Parathyroid adenoma (tissue), 2 donors: ENCODE data around the gene FRS3.

Experiments used
- H2AFZ ChIP-seq: fragments of 300-600 bp; sonication (generic); one replicate; pipeline ENCODE4 v1.7.0; 2017; ENCODE audit warnings: antibody characterized with exemption, mild to moderate bottlenecking
- H3K27ac ChIP-seq: fragments of 300-600 bp; sonication (generic); one replicate; pipeline ENCODE4 v1.7.0; 2017
- H3K27me3 ChIP-seq: fragments of 300-600 bp; sonication (generic); one replicate; pipeline ENCODE4 v1.7.0; 2017; ENCODE audit warnings: low read length; ENCODE audit not compliant: control insufficient read depth, insufficient read depth
- H3K36me3 ChIP-seq: fragments of 300-600 bp; sonication (generic); one replicate; pipeline ENCODE4 v1.7.0; 2017; ENCODE audit warnings: low read length; ENCODE audit not compliant: control insufficient read depth, insufficient read depth
- H3K4me1 ChIP-seq: fragments of 300-600 bp; sonication (generic); one replicate; pipeline ENCODE4 v1.7.0; 2017; ENCODE audit warnings: control low read depth
- H3K4me2 ChIP-seq: fragments of 300-600 bp; sonication (generic); one replicate; pipeline ENCODE4 v1.7.0; 2017; ENCODE audit warnings: low read length
- H3K4me3 ChIP-seq: fragments of 300-600 bp; sonication (generic); one replicate; pipeline ENCODE4 v1.7.0; 2017; ENCODE audit warnings: low read depth, low read length
- H3K79me2 ChIP-seq: fragments of 300-600 bp; sonication (generic); one replicate; pipeline ENCODE4 v1.7.0; 2017; ENCODE audit warnings: control low read depth
- H3K9ac ChIP-seq: fragments of 300-600 bp; sonication (generic); one replicate; pipeline ENCODE4 v1.7.0; 2017; ENCODE audit warnings: mild to moderate bottlenecking
- H3K9me3 ChIP-seq: fragments of 300-600 bp; sonication (generic); one replicate; pipeline ENCODE4 v1.7.0; 2017; ENCODE audit warnings: low read length; ENCODE audit not compliant: control insufficient read depth
- TF ChIP-seq, protein P1 (sequence below): fragments of 300-600 bp; sonication (generic); IDR thresholded peaks from one replicate; pipeline ENCODE4 v1.7.0; 2017; ENCODE audit warnings: antibody characterized with exemption, mild to moderate bottlenecking
- donor health status: primary hyperparathyroidism.

The FRS3 gene

DNA sequence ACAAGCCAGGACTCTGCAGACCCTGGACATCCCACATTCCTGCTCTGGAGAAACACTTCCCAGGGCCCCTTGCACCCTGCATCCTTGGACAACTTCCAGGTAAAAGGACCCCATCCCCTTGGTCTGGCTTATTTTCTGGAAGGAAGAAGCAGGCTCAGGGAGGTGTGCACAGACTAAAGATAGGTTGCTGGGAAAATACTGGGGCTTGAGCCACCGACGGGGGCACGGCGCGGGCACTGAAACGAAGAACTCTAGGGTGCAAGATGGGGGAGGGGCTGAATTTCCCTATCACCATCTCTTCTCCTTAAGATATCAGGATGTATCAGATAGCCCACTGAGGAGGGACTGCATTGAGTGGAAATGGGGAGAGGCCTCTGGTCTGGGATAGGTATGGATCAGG is 805 bp downstream of the FRS3 start:
- H2AFZ ChIP-seq = peak overlapping the region; percentile 65
- H3K79me2 ChIP-seq = no peaks in the 10 kb centered on the region
- peak overlapping the region; percentile 62 for H3K4me3 ChIP-seq
- no peaks in the 10 kb centered on the region for H3K9me3 ChIP-seq
- H3K27ac ChIP-seq = no peak overlapping the region
- H3K27me3 ChIP-seq = no peaks in the 10 kb centered on the region
- H3K4me2 ChIP-seq = peak overlapping the region; percentile 86
- peaks cover 12% of the 10 kb centered on the region for H3K4me1 ChIP-seq
- no peaks in the 10 kb centered on the region for H3K36me3 ChIP-seq
- TF ChIP-seq, protein P1, sequence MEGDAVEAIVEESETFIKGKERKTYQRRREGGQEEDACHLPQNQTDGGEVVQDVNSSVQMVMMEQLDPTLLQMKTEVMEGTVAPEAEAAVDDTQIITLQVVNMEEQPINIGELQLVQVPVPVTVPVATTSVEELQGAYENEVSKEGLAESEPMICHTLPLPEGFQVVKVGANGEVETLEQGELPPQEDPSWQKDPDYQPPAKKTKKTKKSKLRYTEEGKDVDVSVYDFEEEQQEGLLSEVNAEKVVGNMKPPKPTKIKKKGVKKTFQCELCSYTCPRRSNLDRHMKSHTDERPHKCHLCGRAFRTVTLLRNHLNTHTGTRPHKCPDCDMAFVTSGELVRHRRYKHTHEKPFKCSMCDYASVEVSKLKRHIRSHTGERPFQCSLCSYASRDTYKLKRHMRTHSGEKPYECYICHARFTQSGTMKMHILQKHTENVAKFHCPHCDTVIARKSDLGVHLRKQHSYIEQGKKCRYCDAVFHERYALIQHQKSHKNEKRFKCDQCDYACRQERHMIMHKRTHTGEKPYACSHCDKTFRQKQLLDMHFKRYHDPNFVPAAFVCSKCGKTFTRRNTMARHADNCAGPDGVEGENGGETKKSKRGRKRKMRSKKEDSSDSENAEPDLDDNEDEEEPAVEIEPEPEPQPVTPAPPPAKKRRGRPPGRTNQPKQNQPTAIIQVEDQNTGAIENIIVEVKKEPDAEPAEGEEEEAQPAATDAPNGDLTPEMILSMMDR = no peak
- H3K9ac ChIP-seq = no peak overlapping the region

DNA sequence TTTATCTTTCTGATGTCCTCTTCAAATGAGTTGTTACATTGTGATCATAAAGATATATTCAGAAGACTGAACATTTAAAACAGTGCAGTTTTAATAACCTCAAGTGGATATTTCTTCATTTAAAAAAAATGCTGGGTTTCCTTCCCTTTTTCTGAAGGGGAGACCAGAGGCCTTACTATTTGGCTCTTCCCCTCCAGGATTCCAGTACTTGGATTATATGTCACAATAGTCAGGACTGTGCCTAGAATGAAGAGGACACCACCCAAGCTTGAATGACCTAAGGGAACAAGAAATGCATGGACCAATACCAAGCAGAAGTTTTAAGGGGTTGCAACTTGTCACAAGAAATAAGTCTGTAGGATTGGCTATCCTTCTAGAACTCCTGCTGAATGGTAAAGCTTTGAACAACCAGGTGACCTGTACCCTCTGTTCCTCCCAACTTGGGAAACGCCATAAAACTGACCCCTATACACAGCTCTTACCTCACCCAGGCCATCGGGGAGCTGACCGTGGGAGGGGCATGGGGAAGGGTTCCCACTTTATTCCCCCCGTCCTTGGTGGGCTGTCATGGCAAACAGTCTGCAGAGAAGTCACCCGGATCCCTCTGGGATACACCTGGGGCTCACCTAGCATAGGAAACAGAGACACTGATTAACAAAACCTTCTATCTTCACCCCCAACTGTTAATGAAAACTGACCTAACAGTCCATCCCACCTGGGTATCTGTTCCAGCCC is 2.0 kb downstream of the FRS3 start:
- TF ChIP-seq, protein P1 = no peak
- Histone ChIP-seq H3K36me3 (no peaks in the 10 kb centered on the region), H3K27ac (no peak overlapping the region), H3K4me3 (no peak overlapping the region), H3K4me2 (no peak overlapping the region), H3K4me1 (peaks cover 12% of the 10 kb centered on the region), H3K9me3 (no peaks in the 10 kb centered on the region), H3K9ac (no peak overlapping the region), H3K27me3 (no peaks in the 10 kb centered on the region), H3K79me2 (no peaks in the 10 kb centered on the region), H2AFZ (no peak overlapping the region)

DNA sequence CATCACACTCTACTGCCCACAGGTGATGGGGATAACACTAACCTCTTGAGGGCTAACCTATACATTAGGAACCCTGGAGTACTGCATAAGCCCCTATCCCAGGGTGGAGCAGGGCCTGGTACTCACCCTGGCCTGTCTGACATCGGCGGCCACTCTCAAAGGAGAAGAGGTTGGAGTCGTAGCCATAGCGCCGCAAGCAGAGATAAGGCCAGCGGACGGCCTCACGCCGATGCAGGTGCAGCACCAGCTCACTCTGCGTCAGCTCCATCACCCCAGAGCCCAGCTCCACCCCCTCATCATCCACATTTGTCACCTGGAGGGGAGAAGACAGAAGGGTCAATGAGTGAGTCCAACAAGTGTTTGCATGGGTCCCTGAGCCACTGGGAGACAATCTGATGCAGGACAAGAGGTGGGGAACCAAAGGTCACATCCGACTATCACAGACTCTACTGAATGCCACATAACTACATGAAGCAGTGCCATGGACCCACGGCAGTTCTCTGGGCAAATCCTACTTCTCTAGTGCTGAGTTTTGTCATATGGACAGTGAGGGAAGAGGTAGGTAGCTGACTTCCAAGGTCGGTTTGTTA is 4.3 kb downstream of the FRS3 start:
- Histone ChIP-seq H3K9me3 (no peaks in the 10 kb centered on the region), H2AFZ (no peak overlapping the region), H3K4me2 (no peak overlapping the region), H3K27ac (no peak overlapping the region), H3K27me3 (no peaks in the 10 kb centered on the region), H3K4me3 (no peak overlapping the region), H3K4me1 (peaks cover 4% of the 10 kb centered on the region), H3K36me3 (no peaks in the 10 kb centered on the region), H3K79me2 (no peaks in the 10 kb centered on the region), H3K9ac (no peak overlapping the region)
- TF ChIP-seq, protein P1 = no peak

DNA sequence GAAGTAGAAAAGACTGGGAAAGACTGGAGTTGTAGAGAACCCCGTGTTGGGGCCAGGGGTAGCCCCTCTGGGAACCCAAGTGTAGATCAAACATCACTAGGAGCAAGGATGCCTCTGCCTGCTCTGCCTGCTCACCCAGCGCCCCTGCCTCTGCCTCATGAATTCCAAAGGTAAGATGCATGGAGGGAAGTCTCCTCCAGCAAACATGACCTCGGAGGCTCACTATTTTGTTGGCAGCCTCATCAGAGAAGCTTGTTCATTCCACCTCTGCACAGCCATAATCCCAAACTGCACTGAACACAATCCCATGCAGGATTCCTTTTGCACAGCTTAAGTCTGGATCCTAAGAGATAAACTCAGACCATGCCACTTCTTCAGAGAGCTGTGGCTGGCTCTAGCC is 4.9 kb downstream of the FRS3 start:
- TF ChIP-seq, protein P1 = no peak
- Histone ChIP-seq H3K27me3 (no peaks in the 10 kb centered on the region), H3K9me3 (no peaks in the 10 kb centered on the region), H2AFZ (no peak overlapping the region), H3K36me3 (no peaks in the 10 kb centered on the region), H3K79me2 (no peaks in the 10 kb centered on the region), H3K4me1 (peaks cover 4% of the 10 kb centered on the region), H3K4me2 (no peak overlapping the region), H3K9ac (no peak overlapping the region), H3K4me3 (no peak overlapping the region), H3K27ac (no peak overlapping the region)
